Measurements from ENCODE around the gene STAM. TPM values are rescaled to one million over a fixed set of nuclear protein-coding genes. Genes with fewer than 3 reads are reported as not detected.

Gene STAM
- total and polyA plus RNA-seq, 9 of the 15 experiments (the other 6 are each of a cell fraction or from before 2014, with no cell fraction given) = 13.8 to 33.5 (median 26.4) TPM

DNA sequence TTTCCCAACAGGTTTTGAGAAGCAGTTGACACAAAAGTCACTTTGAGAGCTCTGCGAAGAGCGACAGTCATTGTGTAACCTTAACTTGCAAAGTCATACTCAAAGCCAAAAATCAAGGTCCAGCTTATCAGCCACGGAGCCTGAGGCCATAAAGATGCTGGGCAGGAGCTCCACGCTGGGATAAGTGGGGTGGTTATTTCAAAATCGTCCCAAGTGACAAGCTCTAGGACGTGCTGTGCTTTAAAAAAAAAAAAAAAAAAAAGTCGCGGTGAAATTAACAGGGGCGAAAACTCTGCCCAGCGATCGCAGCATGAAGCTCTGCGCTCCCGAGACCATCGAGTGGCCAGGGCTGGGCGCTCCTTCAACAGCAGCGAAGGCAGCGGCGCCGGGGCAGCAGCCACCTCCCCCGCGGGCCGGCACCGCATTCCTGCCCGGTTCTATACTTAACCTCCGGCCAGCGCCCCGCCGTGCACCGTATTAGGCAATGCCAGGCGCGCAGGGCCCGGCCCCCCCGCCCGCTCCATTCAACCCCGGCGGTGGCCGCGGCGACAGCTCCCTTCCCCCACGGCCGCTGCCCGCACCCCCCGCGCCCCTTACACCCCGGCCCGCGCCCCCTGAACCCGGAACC lies 27.4 kb upstream of the STAM start (continued):
- TF ChIP-seq, protein P1, sequence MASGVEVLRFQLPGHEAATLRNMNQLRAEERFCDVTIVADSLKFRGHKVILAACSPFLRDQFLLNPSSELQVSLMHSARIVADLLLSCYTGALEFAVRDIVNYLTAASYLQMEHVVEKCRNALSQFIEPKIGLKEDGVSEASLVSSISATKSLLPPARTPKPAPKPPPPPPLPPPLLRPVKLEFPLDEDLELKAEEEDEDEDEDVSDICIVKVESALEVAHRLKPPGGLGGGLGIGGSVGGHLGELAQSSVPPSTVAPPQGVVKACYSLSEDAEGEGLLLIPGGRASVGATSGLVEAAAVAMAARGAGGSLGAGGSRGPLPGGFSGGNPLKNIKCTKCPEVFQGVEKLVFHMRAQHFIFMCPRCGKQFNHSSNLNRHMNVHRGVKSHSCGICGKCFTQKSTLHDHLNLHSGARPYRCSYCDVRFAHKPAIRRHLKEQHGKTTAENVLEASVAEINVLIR (CRISPR knock-in tag; IDR thresholded peaks at IDR 0.05) = no peak
- TF ChIP-seq CUX1 (CRISPR knock-in tag; IDR thresholded peaks at IDR 0.05) (no peak), CBFA2T3 (IDR thresholded peaks at IDR 0.05) (peak; percentile 74), CBX2 (IDR thresholded peaks at IDR 0.05; ENCODE audit: insufficient read depth, low read length, poor library complexity, severe bottlenecking) (no peak), EGR1 (conservative IDR thresholded peaks at IDR 0.05) (no peak), ELF1 (tag; IDR thresholded peaks at IDR 0.05) (no peak)
- TF ChIP-seq, protein P2, sequence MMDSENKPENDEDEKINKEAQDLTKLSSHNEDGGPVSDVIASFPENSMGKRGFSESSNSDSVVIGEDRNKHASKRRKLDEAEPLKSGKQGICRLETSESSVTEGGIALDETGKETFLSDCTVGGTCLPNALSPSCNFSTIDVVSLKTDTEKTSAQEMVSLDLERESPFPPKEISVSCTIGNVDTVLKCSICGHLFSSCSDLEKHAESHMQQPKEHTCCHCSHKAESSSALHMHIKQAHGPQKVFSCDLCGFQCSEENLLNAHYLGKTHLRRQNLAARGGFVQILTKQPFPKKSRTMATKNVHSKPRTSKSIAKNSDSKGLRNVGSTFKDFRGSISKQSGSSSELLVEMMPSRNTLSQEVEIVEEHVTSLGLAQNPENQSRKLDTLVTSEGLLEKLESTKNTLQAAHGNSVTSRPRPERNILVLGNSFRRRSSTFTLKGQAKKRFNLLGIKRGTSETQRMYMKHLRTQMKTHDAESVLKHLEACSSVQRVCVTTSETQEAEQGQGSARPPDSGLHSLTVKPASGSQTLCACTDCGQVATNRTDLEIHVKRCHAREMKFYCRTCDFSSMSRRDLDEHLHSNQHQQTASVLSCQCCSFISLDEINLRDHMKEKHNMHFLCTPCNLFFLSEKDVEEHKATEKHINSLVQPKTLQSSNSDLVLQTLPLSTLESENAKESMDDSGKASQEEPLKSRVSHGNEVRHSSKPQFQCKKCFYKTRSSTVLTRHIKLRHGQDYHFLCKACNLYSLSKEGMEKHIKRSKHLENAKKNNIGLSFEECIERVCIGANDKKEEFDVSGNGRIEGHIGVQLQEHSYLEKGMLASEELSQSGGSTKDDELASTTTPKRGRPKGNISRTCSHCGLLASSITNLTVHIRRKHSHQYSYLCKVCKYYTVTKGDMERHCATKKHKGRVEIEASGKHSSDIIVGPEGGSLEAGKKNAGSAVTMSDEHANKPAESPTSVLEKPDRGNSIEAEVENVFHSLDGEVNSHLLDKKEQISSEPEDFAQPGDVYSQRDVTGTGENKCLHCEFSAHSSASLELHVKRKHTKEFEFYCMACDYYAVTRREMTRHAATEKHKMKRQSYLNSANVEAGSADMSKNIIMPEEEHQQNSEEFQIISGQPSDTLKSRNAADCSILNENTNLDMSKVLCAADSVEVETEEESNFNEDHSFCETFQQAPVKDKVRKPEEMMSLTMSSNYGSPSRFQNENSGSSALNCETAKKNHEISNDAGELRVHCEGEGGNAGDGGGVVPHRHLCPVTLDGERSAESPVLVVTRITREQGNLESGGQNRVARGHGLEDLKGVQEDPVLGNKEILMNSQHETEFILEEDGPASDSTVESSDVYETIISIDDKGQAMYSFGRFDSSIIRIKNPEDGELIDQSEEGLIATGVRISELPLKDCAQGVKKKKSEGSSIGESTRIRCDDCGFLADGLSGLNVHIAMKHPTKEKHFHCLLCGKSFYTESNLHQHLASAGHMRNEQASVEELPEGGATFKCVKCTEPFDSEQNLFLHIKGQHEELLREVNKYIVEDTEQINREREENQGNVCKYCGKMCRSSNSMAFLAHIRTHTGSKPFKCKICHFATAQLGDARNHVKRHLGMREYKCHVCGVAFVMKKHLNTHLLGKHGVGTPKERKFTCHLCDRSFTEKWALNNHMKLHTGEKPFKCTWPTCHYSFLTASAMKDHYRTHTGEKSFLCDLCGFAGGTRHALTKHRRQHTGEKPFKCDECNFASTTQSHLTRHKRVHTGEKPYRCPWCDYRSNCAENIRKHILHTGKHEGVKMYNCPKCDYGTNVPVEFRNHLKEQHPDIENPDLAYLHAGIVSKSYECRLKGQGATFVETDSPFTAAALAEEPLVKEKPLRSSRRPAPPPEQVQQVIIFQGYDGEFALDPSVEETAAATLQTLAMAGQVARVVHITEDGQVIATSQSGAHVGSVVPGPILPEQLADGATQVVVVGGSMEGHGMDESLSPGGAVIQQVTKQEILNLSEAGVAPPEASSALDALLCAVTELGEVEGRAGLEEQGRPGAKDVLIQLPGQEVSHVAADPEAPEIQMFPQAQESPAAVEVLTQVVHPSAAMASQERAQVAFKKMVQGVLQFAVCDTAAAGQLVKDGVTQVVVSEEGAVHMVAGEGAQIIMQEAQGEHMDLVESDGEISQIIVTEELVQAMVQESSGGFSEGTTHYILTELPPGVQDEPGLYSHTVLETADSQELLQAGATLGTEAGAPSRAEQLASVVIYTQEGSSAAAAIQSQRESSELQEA (IDR thresholded peaks at IDR 0.05; ENCODE audit: low read depth) = no peak
